NCI-H128 (cell line): ENCODE results near the gene COX17.
A peak's percentile ranks its signal among the peaks of the same experiment; 100 is the strongest.
"Not testable (repeated sequence)": the region's sequence is repeated elsewhere in the genome, so short reads cannot be mapped to it uniquely, and the experiment has no call there.

ENCODE experiments used
- DNase-seq: peaks from one replicate; lab custom pipeline; 2025; ENCODE audit not compliant: unreplicated experiment; lab: John Stamatoyannopoulos, UW

Gene COX17, protein sequence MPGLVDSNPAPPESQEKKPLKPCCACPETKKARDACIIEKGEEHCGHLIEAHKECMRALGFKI

DNA sequence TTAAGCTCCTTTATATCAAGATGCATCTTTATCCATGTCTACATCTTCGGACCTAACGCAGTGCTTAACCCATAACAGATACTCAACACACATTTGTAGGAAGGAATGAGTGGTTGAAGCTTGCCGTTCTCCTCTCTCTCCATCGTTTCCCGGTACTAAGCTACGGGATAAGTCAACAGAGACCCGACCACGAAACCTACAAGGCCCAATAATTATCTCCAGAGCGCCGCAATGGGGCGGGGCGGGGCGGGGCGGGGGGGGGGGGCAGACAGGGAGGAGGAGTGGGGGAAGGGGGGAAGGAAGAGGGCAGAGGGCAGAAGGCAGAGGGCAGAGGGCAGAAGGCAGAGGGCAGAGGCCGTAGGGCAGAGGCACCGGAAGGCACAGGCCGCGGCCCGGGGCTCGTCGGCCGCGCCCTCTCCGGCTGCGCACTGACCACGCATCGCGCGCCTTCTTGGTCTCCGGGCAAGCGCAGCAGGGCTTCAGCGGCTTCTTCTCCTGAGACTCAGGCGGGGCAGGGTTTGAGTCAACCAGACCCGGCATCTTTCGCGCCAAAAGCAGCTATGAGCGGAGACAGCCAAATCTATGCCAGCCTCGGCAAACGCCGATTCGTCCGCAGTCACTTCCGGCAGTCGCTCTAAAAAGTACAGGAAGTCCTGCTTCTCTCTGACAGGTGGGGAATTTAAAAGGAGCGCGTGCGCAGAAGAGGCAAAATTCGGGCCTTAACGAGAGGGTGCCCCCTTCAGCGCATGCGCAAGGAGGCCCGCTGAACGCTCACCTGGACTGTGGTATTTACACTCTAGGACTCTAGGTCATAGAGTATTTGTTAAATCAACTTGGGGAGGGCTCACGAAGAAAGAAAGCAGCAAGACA lies at the start of gene COX17:
TSS of gene COX17 (minus strand) at position 636 of the 870 bp plus-strand sequence. CDS start at position 540, 96 bp downstream.
- DNase-seq, result peak; percentile 99

DNA sequence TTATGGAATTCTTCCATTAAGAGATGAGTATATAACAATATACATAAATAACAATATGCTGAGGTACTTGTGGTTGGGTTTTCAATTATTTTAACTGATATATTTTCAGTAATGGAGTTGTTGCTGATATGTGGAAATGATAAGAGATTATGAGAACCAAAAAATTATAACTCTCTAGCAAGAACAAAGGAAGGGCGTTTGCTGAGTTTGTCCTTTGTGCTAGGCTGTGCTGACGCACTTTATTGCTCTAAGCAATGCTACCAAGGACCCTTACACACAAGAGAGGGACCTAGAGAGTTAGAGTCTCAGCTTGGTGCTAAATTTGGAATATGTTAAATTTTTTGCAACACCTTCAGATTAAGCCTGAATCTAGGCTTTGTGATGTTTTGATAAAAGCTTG lies 49.7 kb upstream of the COX17 start:
- no peak for DNase-seq

DNA sequence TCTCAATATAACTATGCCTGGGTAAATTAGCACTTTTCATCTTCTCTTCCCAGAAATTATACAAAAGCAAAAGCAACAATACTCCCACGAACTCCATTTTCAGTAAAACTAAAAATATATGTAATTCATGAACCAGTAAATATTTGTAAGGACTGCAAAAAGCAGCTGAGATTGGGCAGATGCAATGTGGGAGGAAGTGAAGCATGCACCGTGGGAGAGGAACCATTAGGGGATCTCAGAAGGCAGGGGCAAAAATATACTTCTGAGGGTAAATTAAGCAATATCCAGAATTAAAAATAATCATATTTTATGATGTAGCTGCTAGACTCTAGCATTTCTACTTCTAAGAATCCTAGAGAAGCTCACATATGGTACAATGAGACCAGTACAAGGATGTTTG lies 45.8 kb upstream of the COX17 start:
- no peak for DNase-seq

DNA sequence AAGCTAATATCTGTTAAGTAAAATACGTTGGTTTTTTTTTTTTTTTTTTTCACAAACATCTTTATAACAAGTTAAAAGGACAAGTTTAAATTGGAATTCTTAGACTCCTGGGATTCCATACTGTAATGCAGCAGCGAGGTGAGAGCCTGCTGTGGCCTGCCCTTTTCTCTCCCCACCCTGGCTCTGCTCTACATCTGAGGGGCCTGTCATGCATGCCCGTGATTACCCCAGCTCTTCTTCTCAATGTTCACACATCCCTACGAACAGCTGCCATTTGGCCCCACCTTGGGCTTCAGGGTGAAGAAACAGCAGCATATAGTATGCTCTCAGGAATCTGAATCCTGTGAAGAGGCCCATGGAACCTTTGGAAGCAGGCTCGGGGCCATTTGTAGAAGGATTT lies 40.3 kb upstream of the COX17 start:
- DNase-seq, result no peak

DNA sequence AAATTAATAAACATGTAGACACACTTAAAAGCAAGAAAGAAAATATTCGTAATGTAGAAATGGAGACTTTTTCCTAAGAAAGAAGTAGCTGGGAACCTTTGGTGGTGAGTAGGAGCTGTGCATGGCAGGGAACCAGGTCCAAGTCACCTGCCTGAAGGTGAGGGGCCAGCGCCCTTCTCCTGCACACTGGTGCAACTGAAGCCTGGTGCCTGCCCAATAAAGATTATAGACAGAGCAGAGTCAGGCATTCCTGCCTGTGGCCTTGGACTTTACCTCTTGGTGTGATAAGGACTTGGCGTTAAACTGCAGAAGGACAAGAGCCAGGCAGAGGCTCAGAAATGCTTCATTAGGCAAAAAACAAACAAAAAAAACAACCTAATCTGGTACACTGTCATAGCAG lies 39.8 kb upstream of the COX17 start:
- no peak for DNase-seq

DNA sequence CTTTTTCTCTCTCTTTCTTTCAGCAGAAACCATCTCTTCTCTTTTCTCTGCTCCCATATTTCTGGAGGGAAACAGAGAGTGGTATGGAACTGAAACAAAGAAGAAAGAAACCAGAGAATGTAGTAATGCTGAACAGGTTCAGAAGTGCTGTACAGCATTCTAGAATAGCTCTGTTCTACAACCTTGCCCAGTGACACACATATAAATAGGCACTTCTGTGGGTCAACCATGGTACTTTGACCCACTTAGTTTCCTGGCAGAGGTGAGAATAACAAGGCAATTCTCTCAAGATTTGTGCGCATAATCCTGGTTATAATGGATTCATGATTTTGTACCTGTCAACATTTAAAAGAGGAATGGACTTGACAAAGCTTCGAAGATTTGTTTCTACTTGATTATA lies 37.9 kb upstream of the COX17 start:
- DNase-seq, result no peak

DNA sequence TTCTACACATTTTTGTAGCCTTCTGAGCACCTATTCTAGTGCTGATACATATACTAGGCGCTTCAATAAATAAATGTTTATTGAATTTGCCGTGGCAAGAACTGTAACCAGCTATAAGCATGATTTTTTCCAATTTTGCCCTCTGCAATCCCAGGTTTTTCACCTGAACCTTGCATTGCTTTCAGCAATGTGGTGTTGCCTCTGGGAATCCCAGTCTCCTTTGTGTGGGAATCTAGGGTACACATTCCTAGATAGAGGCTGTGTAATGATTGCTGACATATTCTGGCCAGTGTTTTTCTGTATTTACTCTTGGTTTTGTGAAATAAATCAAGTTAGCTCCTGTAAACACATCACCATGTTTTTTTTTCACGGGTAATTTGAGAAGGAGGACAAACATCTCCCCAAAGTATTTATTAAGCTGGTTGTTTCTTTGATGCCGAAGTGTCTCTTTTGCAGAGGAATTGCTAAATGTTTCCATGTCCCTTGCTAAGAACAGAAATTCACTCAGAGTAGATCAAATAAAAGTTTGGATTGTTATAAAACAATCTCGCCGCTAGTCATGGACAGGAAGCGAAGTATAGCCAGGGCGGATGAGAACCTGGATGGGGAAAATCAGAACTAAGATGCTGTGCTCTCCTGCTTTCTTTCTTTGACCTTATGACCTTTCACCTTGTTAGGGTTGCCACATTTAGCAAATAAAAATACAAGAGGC lies 26.8 kb upstream of the COX17 start:
- DNase-seq, result no peak

DNA sequence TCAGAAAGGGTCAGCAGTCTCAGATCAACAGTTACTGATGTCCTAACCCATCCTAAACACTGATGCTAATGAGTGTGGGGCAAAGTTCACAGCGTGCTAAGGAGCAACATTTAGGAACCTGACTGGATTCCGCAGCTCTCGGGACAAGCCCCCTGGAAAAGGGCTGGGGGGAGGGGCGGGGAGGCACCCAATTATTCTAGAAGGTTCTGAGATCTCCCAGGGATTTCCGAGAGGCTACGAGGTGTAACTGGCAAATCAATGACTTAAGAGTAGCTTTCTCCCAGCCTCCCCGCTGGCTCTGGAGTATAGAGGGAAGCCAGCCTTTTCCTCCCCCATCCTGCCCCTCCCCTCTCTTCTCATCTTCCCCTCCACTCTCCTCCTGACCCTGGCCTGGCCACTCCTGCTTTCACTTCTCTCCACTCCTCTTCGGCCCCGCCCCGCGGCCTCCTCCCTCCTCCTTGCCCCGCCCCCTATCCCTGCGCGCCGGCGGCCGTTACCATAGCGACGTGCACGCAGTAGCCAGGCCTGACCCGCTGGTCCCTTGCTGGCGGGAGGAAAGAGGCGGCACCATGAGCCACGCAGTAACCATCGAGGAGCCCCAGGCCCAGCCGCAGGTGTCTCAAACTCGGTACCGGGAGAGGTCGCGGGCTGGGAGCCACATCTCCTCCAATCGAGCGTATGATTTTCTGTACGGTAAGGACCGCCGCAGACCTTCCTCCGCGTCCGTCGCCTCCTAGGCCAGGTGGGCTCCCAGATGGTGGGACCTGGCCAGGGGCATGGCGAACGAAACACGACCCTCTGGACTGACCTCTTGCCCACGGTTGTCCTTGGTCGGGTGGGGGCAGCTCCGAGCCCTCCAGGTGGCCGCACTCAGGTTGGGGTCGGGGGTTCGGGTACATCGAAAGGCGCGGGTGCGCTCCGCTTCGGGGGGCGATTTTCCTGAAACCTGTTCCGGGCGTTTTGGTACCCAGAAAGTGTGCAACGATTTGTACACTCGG lies 25.6 kb upstream of the COX17 start, which contains the start of gene CFAP91:
TSS of gene CFAP91 (plus strand) at position 493 of the 998 bp plus-strand sequence. CDS start at position 570, 77 bp downstream.
- peak; percentile 82 for DNase-seq

DNA sequence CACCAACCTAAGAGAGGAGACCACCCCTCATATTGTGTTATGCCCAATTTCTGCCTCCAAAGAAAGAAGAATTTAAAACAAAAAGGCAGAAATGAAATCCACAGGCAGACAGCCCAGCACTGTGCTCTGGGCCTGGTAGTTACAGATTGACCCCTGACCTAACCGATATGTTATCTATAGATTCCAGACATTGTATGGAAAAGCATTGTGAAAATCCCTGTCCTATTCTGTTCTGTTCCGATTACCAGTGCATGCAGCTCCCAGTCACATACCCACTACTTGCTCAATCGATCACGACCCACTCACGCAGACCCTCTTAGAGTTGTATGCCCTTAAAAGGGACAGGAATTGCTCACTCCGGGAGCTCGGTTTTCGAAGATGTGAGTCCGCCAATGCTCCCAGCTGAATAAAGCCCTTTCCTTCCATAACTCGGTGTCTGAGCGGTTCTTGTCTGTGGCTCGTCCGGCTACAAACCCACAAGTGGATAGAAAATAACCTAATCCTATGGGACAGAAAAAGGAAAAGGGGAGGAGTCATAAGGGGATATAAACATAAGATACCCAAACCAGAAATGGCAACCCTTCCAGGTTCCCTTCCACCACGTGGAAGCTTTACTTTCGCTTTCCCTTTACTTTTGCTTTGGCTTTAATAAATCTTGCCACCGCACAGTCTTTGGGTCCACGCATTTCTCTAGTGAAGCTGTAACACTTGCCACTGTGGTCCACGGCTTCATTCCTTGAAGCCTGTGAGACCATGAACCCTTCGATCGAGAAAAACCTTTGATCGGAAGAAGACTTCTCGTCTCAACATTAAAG lies 23.9 kb upstream of the COX17 start:
- DNase-seq, result no peak

DNA sequence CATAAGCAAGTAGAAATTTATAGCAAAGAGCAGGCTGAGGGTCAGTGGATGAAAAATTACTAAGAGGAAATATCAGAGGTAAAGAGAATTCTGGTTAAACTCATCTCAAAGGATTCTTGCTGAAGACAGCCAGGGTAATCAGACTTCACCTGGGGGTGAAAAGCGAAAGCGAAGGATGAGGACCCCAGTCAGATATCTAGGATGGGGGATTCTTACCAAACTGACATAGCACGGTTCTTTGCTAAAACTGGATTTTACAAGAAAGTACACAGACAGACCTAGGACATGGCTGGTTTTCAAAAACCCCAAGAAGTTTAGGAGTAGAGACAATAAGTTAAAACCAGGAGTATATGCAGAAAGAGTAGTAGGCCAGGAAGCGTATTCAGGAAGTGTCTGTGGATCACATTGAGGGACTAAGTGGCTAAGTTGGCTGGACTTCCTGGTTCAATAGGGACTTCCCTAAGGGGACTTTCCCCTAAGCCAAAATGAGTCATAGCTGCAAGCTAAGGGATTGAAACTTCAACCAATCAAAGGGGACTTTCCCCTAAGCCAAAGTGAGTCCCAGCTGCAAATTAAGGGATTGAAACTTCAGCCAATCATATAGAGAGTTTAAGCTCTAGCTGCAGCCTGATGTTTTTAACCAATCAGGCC lies 23.2 kb upstream of the COX17 start:
- DNase-seq, result no peak

DNA sequence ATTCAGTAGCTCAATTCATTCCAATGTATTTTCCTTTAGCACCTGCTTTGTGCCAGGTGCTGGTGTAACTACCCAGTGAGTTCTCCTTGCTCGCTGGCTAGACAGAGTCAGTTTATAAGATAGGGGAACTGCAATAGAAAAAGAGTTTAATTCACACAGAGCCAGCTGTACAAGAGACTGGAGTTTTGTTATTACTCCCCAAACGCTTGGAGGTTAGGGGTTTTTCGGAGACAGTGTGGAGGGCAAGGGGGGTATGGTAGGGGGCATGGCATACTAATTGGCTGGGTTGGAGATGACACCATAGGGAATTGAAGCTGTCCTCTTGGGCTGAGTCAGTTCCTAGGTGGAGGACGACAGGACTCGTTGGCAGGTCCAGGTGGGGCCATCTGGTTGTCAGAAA lies 20.2 kb upstream of the COX17 start:
- DNase-seq, result no peak

DNA sequence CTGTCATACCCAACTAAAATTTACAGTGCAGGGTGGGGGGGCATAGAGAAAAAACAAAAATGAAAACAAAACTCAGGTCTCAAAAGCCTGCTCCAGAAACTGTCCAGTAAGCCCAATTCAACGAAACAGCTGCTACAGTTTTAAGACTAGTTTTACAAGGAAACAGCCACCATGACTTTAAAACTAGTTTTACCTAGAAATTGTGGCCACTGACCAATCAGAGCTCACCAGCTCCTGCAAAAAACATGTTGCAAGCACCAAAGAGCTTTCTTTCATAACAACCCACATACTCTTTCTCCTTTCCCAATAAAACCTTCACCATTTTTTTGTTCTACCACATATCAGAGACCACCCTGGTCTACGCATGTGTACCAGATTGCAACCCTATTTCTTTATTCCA lies 18.3 kb upstream of the COX17 start:
- no peak for DNase-seq

DNA sequence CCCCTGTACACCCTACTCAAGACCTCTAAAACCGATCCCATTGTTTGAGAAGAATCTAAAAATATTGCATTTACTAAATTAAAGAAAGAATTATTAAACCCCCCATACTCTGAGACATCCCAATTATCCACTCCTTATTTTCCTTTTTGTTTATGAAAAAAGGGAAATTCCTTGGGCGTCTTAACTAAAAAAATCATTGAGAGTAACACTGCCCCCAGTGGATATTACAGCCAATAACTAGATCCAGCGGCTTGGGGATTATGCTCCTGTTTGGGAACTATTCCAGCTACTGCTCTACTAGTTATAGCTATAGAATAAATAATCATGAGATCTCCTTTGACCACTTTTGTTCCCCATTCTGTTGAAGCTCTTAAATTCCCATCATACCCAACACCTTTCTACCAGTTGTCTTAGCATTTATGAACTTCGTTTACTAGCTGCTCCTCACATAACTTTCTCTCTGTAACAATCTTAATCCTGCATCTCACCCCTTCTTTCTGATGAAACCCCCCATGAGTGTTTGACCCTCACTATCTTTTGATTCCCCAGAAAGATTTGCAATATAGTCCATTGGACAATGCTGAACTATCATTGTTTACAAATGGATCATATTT lies 12.9 kb upstream of the COX17 start:
- DNase-seq, result no peak

DNA sequence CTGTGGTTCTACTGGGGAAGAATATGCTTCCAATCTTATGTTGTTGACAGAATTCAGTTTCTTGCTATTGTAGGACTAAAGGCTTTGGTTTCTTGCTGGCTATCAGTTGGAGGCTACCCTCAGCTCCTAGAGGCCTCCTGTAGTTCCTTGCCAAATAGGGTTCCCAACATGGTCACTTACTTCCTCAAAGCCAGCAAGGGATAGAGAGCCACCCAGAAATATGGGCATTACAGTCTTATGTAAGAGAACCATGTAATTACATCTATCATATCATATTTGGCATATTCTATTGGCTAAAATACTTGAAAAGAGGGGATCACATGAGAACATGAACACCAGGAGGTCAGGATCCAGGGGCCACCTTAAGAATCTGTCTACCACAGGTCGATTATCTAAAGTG lies 6.2 kb upstream of the COX17 start:
- DNase-seq, result no peak

DNA sequence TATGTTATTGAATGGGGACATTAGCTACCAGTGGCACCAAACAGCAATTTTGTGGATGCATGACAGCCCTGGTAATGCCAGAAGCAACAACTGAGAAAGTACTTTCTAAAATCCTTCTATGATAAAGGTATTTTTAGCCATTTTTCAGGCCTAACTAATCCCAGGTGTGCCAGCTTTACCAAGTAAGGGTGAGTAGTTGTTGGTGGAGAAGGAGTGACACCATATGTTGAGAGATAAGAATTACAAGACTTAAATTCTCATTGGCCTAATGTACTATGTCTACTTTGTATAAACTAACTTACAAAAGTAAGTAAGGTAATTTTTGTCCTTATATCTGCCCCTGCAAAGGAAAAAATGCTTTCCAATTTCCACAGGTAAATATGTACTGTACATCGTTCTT lies 4.1 kb upstream of the COX17 start:
- no peak for DNase-seq

DNA sequence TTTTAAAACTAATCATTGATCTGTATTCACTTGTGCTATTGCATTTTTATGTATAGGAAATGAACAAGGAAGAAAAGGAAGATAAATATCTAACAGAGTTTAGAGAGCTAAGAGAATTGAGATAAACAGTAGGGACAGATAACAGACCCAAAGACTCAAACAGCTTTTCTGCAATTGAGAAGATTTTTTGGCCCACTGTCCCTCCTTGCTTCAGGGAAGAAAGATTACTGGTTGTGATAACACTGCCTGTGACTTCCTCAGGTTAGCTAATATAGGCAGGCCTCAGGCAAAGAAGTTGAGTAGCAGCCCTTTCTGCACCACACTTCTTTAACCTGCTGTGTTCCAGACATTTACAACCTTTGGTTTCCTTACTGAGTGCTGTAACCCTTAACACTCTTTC lies 2.7 kb upstream of the COX17 start:
- no peak for DNase-seq

DNA sequence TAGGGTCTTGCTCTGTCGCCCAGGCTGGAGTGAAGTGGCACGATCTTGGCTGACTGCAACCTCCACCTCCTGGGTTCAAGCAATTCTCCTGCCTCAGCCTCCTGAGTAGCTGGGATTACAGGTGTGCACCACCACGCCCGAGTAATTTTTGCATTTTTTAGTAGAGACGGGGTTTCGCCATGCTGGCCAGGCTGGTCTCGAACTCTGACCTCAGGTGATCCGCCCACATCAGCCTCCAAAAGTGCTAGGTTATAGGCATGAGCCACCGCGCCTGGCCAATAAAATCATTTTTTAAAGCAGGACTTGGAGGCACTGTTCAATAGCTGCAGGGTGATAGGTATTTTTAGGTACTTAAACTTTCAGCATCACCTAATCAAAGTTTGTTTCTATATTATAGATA lies 1.0 kb upstream of the COX17 start:
- DNase-seq, result not testable (repeated sequence)

DNA sequence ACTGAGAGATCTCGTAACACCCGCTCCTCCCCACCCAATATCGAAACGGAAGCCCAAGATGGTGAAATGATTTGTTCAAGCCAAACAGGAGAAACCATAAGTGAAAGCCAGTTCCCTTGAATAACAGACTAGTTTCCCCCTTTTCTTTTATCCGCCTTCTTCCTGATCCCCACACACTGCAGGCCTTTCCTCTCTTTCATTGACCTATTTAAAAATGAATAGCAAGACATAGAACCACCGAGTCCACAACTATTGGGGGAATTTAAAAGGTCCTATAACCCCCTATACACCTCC lies 382 bp upstream of the COX17 start:
- DNase-seq, result no peak

DNA sequence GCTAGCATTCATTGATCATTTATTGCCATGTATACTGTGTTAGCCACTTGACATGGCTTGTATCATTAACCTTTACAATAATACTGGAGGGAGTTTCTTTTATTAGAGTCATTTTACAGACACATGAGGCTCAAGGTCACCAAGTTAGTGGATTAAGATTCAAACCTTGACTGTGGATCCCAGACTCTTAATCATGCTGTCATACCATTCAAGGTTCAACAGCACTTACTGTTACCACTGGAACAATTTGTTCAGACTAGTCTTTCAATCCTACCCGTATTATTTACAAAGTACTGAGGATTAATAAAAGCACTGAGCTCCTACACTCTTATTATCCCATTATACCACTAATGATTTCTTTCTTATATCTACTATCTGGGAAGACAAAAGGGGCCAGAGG lies 1.2 kb downstream of the COX17 start:
- no peak for DNase-seq
